Thymus (tissue), 11 donors: ENCODE data around the gene PRKAG2. TPM values are rescaled to one million over a fixed set of nuclear protein-coding genes. Genes with fewer than 3 reads are reported as not detected.

Source experiments
- DNase-seq, 9 donors: peaks; one replicate each; pipeline ENCODE4 v3.0.0-alpha.2; 2013; ENCODE audit warnings: low spot score in 9 of 9, low read depth in 6 of 9, missing footprints in 1 of 9
- H3K27ac ChIP-seq, 2 donors: one replicate each; pipeline ENCODE4 v1.5.1; 2013; ENCODE audit warnings: control low read depth in 1 of 2, low read depth in 1 of 2, low read length in 1 of 2, mild to moderate bottlenecking in 1 of 2, moderate library complexity in 1 of 2
- H3K27me3 ChIP-seq, 2 donors: one replicate each; pipeline ENCODE4 v1.5.1; 2013; ENCODE audit warnings: low read length in 1 of 2; ENCODE audit not compliant: control insufficient read depth in 2 of 2, insufficient read depth in 1 of 2
- H3K36me3 ChIP-seq, 2 donors: one replicate each; pipeline ENCODE4 v1.5.1; 2013; ENCODE audit warnings: low read length in 1 of 2, mild to moderate bottlenecking in 1 of 2, moderate library complexity in 1 of 2; ENCODE audit not compliant: control insufficient read depth in 2 of 2, insufficient read depth in 2 of 2
- H3K4me1 ChIP-seq, 2 donors: one replicate each; pipeline ENCODE4 v1.5.1; 2013; ENCODE audit warnings: low read length in 2 of 2; ENCODE audit not compliant: control insufficient read depth in 2 of 2, insufficient read depth in 2 of 2
- H3K4me3 ChIP-seq, 2 donors: one replicate each; pipeline ENCODE4 v1.5.1; 2013; ENCODE audit warnings: low read length in 2 of 2, control low read depth in 1 of 2, mild to moderate bottlenecking in 1 of 2
- H3K9me3 ChIP-seq, 2 donors: one replicate each; pipeline ENCODE4 v1.5.1; 2013; ENCODE audit warnings: low read length in 1 of 2, mild to moderate bottlenecking in 1 of 2; ENCODE audit not compliant: control insufficient read depth in 2 of 2, insufficient read depth in 1 of 2
- WGBS: extraction: QIAGEN DNeasy Blood & Tissue Kit; methylation state at CpG from one replicate; pipeline ENCODE4 v1.1.7; 2013; 5-methylcytosine and 5-hydroxymethylcytosine counted together
- polyA plus RNA-seq: library from polyadenylated mRNA; stranded (reverse); fragments of 200-250 nt; gene quantifications from one replicate; pipeline ENCODE4 v1.2.3, GENCODE V29; 2013
- total RNA-seq: library from RNA; stranded (reverse); fragments of 120-200 nt; gene quantifications from one replicate; pipeline ENCODE4 v1.2.4, GENCODE V29; 2013
- donor health status: healthy.

Gene PRKAG2
- total and polyA plus RNA-seq, 2 donors, result 5.1 to 33.7 TPM

- no peak for DNase-seq
- Histone ChIP-seq H3K27me3 (no peaks in the 10 kb centered on the region), H3K27ac (no peak overlapping the region), H3K4me1 (no peaks in the 10 kb centered on the region), H3K36me3 (peaks cover 0 to 6% of the 10 kb centered on the region in 2 donors), H3K4me3 (no peak overlapping the region), H3K9me3 (no peaks in the 10 kb centered on the region)
- 98% methylated on average over 5 of the region's 5 CpGs for WGBS
Measured at GRCh38 chr7:151571471-151571870, 305.4 kb downstream of the PRKAG2 start.

DNA sequence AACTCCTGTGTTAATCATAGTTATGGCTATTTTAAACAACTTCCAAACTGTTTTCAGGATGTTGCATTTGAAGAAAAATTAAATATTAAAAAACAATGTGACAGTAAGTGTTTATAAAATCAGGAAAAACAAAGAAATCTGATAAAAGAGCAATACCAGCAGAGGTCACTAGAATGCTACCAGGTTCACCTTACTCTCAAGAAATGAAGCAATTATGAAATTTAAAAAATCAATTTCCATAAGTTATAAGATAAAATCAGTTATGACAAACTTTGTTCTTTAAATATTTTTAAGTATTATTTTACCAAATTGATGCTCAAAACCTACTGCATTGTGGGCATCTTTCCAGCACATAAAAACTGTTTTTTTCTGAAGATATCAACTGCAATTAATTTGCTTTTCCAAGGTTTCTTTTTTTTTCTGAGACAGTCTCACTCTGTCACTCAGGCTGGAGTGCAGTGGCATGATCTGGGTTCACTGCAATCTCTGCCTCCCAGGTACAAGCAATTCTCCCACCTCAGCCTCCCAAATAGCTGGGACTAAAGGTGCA lies 306.5 kb downstream of the PRKAG2 start:
- H3K4me3 ChIP-seq, result no peak overlapping the region
- peaks cover 0 to 3% of the 10 kb centered on the region in 2 donors for H3K36me3 ChIP-seq
- no peaks in the 10 kb centered on the region for H3K9me3 ChIP-seq
- no peaks in the 10 kb centered on the region for H3K27me3 ChIP-seq
- H3K27ac ChIP-seq, result no peak overlapping the region
- H3K4me1 ChIP-seq, result no peaks in the 10 kb centered on the region
- DNase-seq, result peak in 1 of 9 donors; percentile 18

DNA sequence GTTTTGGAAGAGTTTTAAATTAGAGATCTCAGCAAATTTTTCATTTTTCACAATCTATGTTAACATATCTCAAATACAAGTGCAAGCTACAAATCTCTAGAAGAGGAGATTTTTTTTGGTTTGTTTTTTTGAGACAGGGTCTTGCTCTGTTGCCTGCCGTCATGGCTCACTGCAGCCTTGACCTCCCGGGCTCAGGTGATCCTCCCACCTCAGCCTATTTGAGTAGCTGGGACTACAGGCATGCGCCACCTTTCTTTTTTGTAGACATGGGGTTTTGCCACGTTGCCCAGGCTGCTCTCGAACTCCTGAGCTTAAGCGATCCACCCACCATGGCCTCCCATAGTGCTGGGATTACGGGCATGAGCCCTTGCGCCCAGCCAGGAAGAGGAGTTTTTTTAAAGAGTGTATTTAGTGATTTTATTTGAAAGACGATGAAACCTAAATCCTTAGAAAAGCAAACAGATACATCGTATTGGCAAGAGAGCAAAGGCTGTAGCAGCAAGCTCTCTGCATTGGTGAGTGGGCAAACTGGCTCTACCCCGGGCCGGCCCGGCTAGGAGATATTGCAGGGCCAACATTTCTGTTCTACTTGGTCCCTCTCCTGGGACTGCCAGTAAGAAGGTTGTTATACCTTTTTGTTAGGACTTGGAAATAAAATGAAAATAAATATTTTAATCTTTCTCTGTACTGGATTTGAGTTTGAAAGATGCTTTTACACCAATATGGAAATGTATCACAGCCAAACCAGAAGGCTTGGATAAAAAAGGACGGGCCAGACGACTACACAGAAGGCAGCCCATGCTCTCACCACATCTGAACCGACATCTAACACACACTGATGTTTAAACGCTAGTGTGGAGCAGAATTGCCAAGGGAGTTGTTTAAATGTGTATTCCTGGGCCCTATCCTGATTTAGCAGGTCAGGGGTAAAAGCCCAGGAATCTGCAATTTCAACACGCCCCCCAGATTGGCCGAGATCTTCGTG lies 307.7 kb downstream of the PRKAG2 start:
- no peak for DNase-seq
- Histone ChIP-seq H3K36me3 (peaks cover 2 to 3% of the 10 kb centered on the region in 2 donors), H3K4me3 (no peak overlapping the region), H3K27ac (no peak overlapping the region), H3K4me1 (no peaks in the 10 kb centered on the region), H3K27me3 (no peaks in the 10 kb centered on the region), H3K9me3 (no peaks in the 10 kb centered on the region)
- WGBS, result 95% methylated on average over 20 of the region's 20 CpGs

- Histone ChIP-seq H3K4me3 (no peak overlapping the region), H3K9me3 (no peaks in the 10 kb centered on the region), H3K27ac (peak overlapping the region in 1 of 2 donors; percentile 18), H3K36me3 (peaks cover 2 to 3% of the 10 kb centered on the region in 2 donors), H3K4me1 (no peaks in the 10 kb centered on the region), H3K27me3 (no peaks in the 10 kb centered on the region)
- WGBS, result 89% methylated on average over 8 of the region's 8 CpGs
- no peak for DNase-seq
Measured at GRCh38 chr7:151566897-151567320, 310.0 kb downstream of the PRKAG2 start.

DNA sequence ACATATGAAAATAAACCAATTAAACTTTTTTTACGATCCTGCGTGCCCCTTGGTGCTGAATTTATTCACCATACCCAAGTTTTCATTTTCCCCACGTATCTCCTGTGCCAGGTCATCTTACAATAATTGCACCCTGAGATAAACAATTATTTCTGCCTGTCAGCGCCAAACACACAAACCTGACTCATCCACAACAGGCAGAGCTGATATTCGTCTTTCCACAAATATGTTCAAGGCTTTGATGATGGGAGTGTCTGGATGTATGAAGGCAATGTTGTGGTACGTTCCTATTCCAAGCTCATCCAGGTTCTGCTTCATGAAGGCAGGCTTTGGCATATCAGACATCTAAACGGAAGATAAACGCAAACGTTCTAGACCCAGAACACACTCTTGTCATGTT lies 311.4 kb downstream of the PRKAG2 start:
- H3K27ac ChIP-seq, result no peak overlapping the region
- no peaks in the 10 kb centered on the region for H3K27me3 ChIP-seq
- no peaks in the 10 kb centered on the region for H3K9me3 ChIP-seq
- H3K4me3 ChIP-seq, result no peak overlapping the region
- no peak for DNase-seq
- no peaks in the 10 kb centered on the region for H3K4me1 ChIP-seq
- peaks cover 4 to 6% of the 10 kb centered on the region in 2 donors for H3K36me3 ChIP-seq
- WGBS, result 98% methylated on average over 9 of the region's 9 CpGs

GRCh38 chr7:151560243-151560642 lies 316.7 kb downstream of the PRKAG2 start:
- Histone ChIP-seq H3K9me3 (no peaks in the 10 kb centered on the region), H3K36me3 (peaks cover 7 to 8% of the 10 kb centered on the region in 2 donors), H3K4me3 (no peak overlapping the region), H3K4me1 (no peaks in the 10 kb centered on the region), H3K27me3 (no peaks in the 10 kb centered on the region), H3K27ac (no peak overlapping the region)
- no peak for DNase-seq
- WGBS, result 94% methylated on average over 9 of the region's 9 CpGs

- H3K27me3 ChIP-seq, result no peaks in the 10 kb centered on the region
- peaks cover 5 to 7% of the 10 kb centered on the region in 2 donors for H3K36me3 ChIP-seq
- H3K9me3 ChIP-seq, result no peaks in the 10 kb centered on the region
- H3K4me3 ChIP-seq, result no peak overlapping the region
- WGBS, result 96% methylated on average over 5 of the region's 5 CpGs
- no peak overlapping the region for H3K27ac ChIP-seq
- H3K4me1 ChIP-seq, result no peaks in the 10 kb centered on the region
- DNase-seq, result no peak
Measured at GRCh38 chr7:151559557-151560183, 317.2 kb downstream of the PRKAG2 start.

DNA sequence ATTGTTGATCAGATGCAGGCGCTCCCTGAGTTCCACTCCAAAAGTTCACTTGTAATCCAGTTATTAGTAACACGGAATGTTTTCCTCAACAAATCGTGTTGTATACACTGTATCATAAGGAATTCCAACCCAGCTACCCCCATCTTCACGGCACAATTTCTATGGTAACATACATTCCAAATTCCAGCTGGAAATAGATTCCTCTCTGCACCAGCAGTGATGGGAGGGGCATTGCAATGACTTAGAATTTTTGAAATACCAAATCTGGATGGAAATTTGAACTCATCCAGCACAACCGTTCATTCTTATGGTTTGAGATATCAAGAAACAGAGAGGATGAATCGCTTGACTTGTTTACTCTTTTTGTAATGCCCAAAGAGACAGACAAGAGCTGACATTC lies 318.3 kb downstream of the PRKAG2 start:
- no peak overlapping the region for H3K4me3 ChIP-seq
- no peak for DNase-seq
- H3K36me3 ChIP-seq, result peaks cover 5 to 7% of the 10 kb centered on the region in 2 donors
- no peaks in the 10 kb centered on the region for H3K27me3 ChIP-seq
- 97% methylated on average over 6 of the region's 6 CpGs for WGBS
- H3K9me3 ChIP-seq, result no peaks in the 10 kb centered on the region
- no peak overlapping the region for H3K27ac ChIP-seq
- H3K4me1 ChIP-seq, result no peaks in the 10 kb centered on the region

DNA sequence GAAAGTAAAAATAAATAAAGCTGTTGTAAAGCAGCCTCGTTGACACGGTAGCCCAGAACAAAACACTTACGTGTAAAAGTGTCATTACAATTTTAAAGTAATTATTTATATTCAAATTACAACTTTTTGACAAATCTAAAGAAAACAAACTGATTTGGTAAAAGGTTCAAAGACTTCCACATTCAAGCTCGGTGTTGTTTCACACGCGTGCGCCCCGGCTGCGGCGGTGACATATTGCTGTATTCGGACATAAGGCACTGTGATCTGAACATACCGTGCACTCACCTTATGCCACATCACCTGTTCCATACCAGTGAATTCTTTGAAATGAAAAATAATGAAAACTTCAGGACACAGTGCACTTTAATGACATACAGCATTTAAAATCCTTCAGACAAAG lies 320.3 kb downstream of the PRKAG2 start:
- H3K4me3 ChIP-seq, result no peak overlapping the region
- WGBS, result 99% methylated on average over 12 of the region's 12 CpGs
- H3K36me3 ChIP-seq, result peaks cover 5 to 7% of the 10 kb centered on the region in 2 donors
- no peaks in the 10 kb centered on the region for H3K9me3 ChIP-seq
- H3K4me1 ChIP-seq, result no peaks in the 10 kb centered on the region
- DNase-seq, result no peak
- peaks cover 0 to 3% of the 10 kb centered on the region in 2 donors for H3K27me3 ChIP-seq
- no peak overlapping the region for H3K27ac ChIP-seq
